GM19328 (cell line): ENCODE measurements around the gene ZNF175.
"Not testable (repeated sequence)": the region's sequence is repeated elsewhere in the genome, so short reads cannot be mapped to it uniquely, and the experiment has no call there.

Experiments
- ATAC-seq: cut with Tn5 transposase; IDR thresholded peaks from one replicate; pipeline ENCODE4 v1.9.1; 2021; ENCODE audit warnings: mild to moderate bottlenecking, moderate library complexity; ENCODE audit not compliant: unreplicated experiment

ZNF175 gene

DNA sequence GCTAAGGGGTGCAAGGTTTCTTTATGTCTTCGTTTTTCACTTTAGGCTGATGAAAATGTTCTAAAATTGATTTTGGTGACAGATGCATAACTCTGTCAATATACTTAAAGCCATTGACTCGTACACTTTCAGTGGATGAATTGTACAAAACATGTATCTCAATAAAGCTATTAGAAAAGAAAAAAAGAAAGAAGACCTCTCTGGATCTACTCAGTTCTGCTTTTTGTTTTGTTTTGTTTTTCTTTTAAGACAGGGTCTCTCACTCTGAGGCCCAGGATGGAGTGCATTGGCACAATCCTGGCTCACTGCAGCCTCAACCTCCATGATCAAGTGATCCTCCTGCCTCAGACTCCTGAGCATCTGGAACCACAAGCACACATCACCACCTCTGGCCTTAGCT, 55.6 kb downstream of the ZNF175 start:
- ATAC-seq: no peak

DNA sequence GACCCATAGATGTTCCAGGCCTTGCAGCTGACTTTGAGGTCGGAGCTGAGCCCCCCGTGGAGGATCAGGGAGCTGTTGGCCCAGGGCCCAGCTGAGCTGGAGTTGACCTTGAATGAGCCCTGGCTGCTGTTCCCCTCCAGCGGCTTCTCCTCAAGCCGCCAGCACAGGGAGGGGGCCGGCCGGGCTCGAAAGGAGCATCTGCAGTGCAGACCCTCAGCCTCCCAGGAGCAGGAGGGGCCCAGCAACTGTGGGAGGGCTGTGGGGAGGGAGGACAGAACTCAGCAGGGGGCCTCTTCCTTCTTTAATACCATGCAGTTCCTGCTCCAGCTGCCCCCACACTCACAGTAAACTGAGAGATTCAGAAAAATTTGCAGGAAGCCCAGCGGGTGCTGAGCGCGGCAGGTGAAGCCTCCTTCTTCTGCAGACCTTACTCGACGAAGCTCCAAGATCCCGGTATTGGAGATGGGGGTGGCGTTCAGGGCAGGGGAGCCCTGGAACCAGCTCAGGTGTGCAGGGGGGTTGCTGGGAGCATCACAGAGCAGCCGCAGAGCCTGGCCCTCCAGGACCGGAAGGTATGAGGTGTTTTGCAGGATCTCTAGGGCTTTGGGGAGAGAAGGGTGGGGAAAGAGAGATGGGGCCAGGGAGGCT, 56.5 kb downstream of the ZNF175 start:
- ATAC-seq: no peak

DNA sequence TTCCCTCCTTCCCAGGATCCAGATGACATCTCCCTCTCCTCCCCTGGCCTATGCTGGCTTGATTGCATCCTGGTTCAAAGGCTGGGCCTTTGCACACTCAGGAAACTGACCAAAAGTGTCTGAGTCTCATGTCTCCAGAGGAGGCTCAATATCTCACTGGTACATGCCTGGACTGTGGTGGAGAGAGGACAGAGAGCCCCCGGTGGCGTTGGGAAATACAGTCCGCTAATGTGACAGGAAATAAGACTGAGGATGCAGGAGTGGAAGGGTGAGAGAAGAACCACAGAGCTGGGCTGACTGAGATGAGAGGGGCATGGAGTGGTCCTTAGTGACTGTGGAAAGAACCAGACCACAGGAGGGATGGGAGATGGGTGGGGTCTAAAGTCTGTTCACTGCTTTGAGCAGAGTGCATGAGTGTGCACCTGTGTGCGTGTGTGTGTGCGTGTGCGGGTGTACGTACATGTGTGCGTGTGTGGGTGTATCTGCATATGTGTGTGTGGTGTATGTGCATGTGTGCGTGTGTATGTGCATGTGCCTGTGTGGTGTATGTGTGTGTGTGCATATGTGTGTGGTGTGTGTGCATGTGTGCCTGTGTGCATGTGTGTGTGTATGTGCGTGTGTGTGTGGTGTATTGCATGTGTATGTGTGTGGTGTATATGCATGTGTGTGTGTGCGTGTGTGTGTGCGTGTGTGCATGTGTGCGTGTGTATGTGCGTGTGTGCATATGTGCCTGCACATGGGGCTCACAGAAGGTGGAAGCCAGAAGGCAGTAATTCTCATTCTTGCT, 57.3 kb downstream of the ZNF175 start:
- ATAC-seq: no peak

DNA sequence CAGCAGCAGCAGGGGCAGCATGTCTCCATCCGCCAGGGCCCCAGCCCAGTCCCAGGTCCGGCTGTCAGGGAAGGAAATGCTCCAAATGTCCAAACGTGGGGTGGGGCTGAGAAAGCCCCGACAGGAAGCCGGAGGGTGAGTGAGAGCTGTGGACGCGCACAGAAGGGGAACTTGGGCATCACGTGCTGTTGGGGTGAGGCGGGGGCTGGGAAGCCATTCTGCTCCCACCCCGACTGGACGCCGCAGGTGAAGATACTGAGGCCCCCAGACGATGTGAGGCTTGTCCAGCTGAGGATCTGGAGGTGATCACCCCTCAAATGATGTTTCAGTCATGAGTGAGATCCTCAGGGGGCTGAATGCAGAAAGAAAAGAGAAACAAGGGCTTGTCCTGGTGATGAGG, 59.2 kb downstream of the ZNF175 start, which contains the start of gene SIGLEC5:
TSS of gene SIGLEC5 (minus strand) at position 87 of the 400 bp plus-strand sequence. CDS start at position 21, 66 bp downstream.
- not testable (repeated sequence) for ATAC-seq

DNA sequence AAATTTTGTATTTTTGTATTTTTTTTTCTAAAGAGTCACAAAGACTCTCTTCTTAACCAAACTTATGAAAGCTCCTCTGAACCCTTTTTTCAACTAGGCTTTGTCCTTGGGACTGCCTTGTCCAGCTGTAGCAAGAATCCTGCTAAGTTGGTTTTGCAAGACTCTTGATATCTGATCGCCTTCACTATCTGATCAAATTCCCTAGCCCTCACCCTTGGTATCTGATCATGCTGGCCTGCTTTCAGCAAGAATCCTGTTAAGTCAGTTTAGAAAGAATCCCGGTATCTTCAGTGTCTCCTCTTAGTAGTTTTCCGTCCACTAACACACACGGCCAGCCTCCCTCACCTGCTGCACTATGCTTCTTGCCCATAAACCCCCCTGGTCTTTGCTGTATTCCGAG, 61.0 kb downstream of the ZNF175 start:
- no peak for ATAC-seq

DNA sequence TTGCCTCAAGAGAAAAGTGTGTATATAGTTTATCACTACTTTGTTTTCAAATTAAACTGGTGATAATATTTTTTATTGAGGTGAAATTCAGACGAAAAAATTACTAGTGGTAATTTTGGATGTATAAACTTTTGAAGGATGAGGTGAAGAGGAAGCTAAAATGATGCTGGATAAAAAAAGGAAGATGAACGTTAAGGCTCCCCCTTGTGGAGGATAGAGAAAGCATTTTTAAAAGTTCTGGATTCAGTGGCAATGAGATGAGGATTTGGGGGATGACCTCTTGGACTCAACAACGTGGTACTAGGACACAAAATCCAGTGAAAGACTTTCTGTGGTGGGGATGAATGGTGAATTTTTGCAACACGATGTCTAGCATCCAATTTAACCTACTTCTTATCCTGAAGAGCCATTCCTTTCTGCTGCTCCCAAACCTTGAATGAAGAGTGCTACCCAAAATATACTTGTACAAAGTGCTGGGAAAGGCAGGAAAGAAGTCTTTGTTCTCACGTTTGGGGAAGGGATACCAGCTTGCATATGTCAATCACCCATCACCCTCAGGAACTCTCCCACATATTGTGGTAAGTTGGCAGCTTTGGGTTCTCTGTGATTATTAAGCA, 66.4 kb downstream of the ZNF175 start:
- no peak for ATAC-seq

DNA sequence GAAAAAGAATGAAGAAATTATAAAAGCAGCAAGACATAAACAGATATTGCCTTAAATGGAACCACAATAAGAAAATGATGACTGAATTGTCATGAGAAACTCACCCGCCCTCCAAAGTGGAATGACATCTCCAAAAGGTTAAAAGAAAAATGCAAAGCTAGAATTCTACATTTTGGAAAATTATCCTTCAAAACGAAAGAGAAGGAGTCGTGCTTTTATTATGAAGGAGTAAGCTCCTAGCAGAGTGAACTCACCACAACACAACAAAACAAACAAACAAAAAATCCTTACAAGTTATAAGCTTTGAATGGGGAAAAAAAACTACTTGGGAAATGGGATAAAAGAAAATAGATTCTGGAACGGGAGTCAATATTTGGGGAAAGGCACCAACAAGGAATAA, 68.8 kb downstream of the ZNF175 start:
- ATAC-seq: no peak

DNA sequence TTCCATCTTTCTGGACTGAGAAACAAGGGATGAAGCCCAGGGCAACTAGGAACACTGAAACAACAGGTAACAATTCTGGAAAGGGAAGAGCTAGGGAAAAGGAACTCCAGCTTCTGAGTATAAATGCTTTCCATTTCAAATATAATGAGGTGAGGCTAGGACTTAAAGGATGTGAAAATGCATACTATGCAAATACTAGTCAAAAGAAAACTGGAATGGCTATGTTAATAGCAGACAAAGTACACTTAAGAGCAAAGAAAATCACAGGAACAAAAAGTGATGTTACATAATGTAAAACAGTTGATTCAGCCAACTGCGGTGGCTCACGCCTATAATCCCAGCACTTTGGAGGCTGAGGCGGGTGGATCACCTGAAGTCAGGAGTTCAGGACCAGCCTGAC, 69.3 kb downstream of the ZNF175 start:
- no peak for ATAC-seq

DNA sequence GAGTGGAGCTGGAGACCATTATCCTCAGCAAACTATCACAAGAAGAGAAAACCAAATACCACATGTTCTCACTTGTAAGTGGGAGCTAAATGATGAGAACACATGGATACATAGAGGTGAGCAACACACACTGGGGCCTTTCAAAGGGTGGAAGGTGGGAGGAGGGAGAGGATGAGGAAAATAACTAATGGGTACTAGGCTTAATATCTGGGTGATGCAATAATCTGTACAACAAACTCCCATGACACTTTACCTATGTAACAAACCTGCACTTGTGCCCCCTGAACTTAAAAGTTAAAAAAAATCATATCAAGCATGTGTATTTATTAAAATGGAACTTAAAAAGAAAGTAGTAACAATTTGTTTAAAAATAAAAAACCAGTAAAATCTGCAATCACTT, 70.6 kb downstream of the ZNF175 start:
- no peak for ATAC-seq
